Epithelial cell of esophagus (primary cell): ENCODE measurements around the gene TP53RK.

ENCODE experiments used
- DNase-seq: peaks from one replicate; pipeline ENCODE4 v3.0.0; 2010; ENCODE audit warnings: low read depth
- H3K4me3 ChIP-seq: 2 replicates; pipeline ENCODE4 v1.5.1; 2011; ENCODE audit warnings: mild to moderate bottlenecking, low read length, control low read depth
- TF ChIP-seq, protein P1 (sequence below): IDR thresholded peaks from 2 replicates; pipeline ENCODE4 v1.5.1; 2011; ENCODE audit warnings: low read depth, mild to moderate bottlenecking, low read length, control low read depth, inconsistent platforms; ENCODE audit not compliant: insufficient read depth; ENCODE audit errors: missing control alignments

TP53RK gene

DNA sequence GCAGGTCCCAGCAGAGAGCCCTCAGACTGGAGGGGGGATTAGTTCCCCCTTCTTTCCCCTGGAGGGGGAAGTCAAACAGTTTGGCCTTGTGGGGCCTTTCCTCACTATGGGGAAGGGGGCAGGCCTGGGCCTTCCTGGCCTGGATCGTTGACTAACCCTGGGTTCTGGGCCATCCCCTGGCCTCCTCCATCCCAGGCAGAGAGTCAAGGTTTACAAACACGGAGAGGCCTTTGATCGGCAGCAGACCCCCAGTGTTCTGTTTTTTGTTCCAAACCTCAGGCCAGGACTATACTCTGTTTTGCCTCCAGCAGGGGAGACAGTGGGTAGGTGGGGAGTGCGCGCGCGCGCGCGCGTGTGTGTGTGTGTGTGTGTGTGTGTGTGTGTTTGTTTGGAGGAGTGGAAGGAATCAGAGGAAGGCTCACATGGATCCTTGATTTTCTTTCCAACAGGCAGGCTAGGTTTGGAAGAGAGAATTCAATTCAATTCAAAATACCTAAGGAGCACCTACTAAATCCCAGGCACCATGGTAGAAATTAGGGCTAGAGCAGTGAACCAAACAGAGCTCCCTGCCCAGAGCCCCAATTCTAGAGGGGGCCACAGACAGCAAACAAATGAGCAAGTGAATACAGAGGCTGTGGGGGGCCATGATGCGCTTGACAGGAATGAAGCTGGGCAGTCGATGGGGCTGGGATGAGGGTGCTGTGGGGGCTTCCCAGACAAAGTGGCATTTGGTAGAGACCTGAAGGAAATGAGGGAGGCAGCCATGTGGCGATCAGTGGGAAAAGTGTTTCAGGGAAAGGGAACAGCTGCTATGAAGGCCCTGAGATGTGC, 14.8 kb downstream of the TP53RK start:
- no peak overlapping the region for H3K4me3 ChIP-seq
- DNase-seq: no peak
- TF ChIP-seq, protein P1, sequence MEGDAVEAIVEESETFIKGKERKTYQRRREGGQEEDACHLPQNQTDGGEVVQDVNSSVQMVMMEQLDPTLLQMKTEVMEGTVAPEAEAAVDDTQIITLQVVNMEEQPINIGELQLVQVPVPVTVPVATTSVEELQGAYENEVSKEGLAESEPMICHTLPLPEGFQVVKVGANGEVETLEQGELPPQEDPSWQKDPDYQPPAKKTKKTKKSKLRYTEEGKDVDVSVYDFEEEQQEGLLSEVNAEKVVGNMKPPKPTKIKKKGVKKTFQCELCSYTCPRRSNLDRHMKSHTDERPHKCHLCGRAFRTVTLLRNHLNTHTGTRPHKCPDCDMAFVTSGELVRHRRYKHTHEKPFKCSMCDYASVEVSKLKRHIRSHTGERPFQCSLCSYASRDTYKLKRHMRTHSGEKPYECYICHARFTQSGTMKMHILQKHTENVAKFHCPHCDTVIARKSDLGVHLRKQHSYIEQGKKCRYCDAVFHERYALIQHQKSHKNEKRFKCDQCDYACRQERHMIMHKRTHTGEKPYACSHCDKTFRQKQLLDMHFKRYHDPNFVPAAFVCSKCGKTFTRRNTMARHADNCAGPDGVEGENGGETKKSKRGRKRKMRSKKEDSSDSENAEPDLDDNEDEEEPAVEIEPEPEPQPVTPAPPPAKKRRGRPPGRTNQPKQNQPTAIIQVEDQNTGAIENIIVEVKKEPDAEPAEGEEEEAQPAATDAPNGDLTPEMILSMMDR: no peak

DNA sequence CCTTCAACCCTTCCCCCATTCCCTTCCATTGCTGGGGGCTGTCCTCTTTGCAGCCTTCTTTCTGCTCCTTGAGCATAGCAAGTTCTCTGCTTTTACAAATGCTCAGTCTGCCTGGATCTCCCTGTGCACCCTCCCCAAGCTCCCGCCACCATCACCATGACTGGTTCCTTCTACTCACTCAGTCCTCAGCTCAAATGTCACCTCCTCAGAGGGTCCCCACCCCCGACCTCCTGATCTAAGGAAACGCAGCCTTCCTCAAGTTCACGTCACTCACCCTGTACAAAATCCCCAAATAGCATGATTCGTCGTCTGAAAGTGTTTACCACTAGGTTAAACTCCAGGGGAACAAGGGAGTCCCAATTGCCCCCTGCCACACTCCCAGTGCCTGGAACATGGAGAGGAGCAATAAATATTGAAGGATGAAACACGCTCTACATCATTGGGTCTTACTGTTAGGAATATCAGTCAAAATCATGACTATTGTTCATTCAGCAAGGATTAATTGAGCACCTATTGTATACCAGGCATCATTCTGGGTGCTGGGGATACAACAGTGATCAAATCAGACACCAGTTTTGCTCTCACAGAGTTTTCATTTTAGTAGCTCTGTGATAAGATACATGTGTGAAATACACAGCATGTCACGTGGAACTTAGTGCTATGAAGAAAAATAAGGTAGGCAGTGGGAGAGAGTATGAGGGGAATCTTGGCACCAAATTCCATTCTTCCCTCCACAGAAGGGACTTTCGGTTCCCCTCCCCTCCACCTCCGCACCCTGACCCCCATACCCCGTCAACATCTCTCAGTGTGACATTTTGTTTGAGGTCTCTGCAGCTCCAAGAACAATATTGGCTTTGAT, 15.6 kb downstream of the TP53RK start:
- no peak overlapping the region for H3K4me3 ChIP-seq
- TF ChIP-seq, protein P1: no peak
- no peak for DNase-seq

DNA sequence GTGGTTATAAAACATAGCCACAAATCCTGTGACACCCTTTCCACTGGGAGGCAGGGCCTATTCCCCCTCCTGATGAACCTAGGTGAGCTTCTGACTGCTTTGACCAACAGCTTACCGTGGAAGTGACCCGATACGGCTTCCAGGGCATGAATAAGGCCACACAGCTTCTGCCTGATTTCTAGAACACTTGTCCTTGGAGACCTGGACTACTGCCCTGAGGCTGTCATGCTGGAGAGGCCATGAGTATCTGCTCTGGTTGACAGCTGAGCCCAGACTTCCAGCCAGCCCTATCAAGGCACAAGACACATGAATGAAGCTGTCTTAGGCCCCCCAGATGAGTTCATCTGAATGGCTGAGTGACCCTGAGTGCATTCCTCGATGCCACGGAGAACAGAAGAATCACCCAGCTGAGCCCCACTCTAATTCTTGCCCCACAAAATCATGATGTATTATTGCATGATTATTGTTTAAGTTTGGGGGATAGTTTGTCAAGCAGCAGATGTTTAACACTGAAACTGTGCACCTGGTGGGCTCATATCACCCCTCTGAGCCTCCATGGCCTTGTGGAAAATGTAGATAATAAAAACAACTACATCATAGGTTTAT, 16.6 kb downstream of the TP53RK start:
- H3K4me3 ChIP-seq: no peak overlapping the region
- TF ChIP-seq, protein P1: no peak

DNA sequence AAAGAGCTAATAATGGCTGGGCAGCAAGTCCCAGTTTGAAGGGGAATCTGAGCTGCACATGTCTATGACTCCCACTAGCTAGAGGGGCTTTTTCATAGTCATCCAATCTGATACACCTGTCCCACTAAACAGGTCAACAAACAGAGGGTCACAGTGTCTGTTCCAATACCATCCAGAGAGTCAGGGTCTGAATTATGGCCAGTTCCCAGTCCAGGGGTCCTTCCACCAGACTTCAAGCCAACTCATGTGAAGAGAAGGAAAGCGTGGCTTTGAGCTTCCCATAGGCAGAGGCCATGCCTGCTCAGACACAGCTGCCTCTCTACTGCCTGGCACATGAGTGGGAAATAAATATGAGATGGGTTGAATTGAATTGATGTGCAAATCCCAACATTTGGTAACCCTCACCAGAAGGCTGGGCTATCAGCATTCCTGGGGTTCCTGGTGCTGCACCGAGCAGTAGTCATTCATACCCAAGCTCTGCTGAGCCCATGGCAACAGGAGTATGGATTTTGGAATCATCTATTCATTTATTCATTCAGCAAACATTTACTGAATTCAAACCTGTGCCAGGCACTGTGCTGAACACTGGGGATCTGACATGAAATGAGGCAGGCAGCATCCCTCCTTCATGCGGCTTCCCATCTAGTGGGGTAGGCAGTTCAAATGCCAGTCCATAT, 17.2 kb downstream of the TP53RK start:
- no peak overlapping the region for H3K4me3 ChIP-seq
- TF ChIP-seq, protein P1: no peak
- DNase-seq: no peak

More for the DNA sequence above, 16.6 kb downstream of the TP53RK start:
- no peak for DNase-seq

DNA sequence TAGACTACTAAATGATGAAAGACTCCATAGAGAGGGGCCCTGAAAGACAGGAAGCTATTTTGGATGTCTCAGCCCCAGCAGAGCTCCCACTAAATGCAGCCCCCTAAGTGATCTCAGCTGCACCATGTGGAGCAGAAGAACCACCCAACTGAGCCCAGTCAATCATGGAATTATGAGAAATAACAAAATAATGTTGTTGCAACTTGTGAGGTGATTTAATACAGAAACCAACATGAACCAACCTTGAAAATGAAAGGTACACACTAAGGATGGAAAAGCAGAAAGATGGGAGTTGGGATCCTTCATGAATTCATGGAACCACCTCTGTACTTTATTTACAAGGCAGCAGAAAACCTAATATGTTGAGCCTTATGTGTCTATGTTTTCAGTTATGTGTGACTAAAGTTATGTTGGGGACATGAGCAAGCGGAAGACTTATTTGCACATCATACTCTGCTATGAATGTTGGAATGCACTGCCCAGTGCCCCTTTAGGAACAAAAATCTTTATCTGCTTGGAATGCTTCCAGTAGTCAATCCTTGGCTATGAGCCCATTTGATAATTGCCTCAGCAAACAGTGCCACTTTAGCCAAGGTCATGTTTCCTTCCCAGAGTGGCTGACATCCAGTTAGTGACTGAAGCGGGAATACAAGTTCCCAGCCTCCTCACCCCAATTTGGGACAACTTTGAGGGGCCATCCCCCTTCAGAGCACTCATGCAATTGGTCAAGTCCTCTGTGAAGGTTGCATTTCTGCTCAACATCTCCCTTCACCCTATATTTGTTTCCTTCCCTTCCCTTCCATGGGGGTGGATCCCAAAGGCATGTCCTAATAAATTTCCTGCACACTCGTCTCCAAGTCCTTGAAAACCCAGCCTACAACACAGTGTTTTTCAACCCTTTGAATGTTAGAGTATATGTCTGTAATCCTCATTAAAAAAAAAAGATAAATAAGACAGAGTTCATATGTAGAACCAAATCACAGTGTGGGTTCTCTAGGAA, 18.4 kb downstream of the TP53RK start:
- no peak overlapping the region for H3K4me3 ChIP-seq
- TF ChIP-seq, protein P1: no peak

More for the DNA sequence above, 18.4 kb downstream of the TP53RK start:
- DNase-seq: no peak
